ENCODE data around the gene KDM2A.

The KDM2A gene

DNA sequence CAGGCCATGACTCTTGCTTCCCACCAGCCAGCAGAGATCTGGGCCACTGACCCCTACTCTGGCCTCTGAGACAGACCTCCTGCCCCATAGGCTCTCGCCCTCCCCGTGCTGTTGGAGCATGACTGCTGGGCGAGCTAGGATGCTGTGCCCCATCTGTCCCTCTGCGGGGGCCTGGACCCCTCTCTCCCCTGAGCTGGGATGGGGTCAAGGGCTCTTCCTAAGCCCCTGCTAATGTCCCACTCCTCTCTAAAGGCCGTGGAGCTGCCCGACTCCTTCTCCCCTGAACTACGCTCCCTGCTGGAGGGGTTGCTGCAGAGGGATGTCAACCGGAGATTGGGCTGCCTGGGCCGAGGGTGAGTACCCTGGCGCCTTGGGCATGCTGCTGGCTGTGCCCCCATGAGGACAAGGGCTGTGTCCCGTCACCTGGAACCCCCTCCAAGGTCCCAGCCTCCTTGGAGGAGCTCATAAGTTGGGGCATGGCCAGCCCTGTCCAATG lies 163.9 kb downstream of the KDM2A start:
- DNase-seq, result no peak
- H3K4me1 Mint-ChIP-seq, result peaks cover 11% of the 10 kb centered on the region
- TF ChIP-seq, protein P1, sequence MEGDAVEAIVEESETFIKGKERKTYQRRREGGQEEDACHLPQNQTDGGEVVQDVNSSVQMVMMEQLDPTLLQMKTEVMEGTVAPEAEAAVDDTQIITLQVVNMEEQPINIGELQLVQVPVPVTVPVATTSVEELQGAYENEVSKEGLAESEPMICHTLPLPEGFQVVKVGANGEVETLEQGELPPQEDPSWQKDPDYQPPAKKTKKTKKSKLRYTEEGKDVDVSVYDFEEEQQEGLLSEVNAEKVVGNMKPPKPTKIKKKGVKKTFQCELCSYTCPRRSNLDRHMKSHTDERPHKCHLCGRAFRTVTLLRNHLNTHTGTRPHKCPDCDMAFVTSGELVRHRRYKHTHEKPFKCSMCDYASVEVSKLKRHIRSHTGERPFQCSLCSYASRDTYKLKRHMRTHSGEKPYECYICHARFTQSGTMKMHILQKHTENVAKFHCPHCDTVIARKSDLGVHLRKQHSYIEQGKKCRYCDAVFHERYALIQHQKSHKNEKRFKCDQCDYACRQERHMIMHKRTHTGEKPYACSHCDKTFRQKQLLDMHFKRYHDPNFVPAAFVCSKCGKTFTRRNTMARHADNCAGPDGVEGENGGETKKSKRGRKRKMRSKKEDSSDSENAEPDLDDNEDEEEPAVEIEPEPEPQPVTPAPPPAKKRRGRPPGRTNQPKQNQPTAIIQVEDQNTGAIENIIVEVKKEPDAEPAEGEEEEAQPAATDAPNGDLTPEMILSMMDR (IDR thresholded peaks at IDR 0.05), result no peak
- peaks cover 7% of the 10 kb centered on the region for H3K36me3 Mint-ChIP-seq (ENCODE audit: low read depth)
- no peaks in the 10 kb centered on the region for H3K27me3 Mint-ChIP-seq (ENCODE audit: low read depth, poor library complexity)
- no peak overlapping the region for H3K27ac Mint-ChIP-seq
- no peak overlapping the region for H3K4me3 Mint-ChIP-seq
- no peaks in the 10 kb centered on the region for H3K9me3 Mint-ChIP-seq

DNA sequence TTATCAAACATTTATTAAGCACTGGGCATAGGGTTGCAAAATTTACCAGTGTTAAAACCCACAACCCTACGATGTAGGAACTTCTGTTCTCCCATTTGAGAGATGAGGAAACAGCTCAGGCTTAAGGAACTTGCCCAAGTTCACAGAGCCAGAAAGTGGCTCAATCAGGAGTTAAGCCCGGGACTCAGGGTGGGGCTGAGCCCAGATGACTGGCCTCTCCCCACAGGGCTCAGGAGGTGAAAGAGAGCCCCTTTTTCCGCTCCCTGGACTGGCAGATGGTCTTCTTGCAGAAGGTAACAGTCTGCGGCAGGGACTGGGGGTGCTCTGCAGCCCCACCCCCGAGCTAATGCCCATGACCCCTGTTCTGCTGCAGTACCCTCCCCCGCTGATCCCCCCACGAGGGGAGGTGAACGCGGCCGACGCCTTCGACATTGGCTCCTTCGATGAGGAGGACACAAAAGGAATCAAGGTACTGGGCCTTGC lies 164.5 kb downstream of the KDM2A start:
- Mint-ChIP-seq H3K36me3 (ENCODE audit: low read depth) (peaks cover 7% of the 10 kb centered on the region), H3K9me3 (no peaks in the 10 kb centered on the region), H3K4me3 (no peak overlapping the region), H3K27me3 (ENCODE audit: low read depth, poor library complexity) (no peaks in the 10 kb centered on the region), H3K27ac (no peak overlapping the region), H3K4me1 (peaks cover 14% of the 10 kb centered on the region)
- TF ChIP-seq, protein P1 (IDR thresholded peaks at IDR 0.05), result no peak
- DNase-seq, result no peak

DNA sequence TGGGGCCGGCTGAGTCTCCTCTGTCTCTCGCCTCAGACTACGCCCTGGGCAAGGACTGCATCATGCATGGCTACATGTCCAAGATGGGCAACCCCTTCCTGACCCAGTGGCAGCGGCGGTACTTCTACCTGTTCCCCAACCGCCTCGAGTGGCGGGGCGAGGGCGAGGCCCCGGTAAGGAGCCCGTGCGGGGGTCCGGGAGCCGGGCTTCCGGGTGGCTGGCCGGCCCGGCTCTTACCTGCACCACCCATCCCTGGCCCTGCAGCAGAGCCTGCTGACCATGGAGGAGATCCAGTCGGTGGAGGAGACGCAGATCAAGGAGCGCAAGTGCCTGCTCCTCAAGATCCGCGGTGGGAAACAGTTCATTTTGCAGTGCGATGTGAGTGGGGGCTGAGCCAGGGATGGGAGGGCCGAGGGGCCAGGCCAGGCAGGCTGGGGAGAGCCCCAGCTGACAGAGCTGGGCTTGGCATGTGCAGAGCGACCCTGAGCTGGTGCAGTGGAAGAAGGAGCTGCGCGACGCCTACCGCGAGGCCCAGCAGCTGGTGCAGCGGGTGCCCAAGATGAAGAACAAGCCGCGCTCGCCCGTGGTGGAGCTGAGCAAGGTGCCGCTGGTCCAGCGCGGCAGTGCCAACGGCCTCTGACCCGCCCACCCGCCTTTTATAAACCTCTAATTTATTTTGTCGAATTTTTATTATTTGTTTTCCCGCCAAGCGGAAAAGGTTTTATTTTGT lies 165.9 kb downstream of the KDM2A start:
- TF ChIP-seq, protein P1 (IDR thresholded peaks at IDR 0.05), result no peak
- Mint-ChIP-seq H3K27me3 (ENCODE audit: low read depth, poor library complexity) (no peaks in the 10 kb centered on the region), H3K36me3 (ENCODE audit: low read depth) (peaks cover 6% of the 10 kb centered on the region), H3K27ac (no peak overlapping the region), H3K9me3 (no peaks in the 10 kb centered on the region), H3K4me1 (peaks cover 17% of the 10 kb centered on the region), H3K4me3 (no peak overlapping the region)
- no peak for DNase-seq

DNA sequence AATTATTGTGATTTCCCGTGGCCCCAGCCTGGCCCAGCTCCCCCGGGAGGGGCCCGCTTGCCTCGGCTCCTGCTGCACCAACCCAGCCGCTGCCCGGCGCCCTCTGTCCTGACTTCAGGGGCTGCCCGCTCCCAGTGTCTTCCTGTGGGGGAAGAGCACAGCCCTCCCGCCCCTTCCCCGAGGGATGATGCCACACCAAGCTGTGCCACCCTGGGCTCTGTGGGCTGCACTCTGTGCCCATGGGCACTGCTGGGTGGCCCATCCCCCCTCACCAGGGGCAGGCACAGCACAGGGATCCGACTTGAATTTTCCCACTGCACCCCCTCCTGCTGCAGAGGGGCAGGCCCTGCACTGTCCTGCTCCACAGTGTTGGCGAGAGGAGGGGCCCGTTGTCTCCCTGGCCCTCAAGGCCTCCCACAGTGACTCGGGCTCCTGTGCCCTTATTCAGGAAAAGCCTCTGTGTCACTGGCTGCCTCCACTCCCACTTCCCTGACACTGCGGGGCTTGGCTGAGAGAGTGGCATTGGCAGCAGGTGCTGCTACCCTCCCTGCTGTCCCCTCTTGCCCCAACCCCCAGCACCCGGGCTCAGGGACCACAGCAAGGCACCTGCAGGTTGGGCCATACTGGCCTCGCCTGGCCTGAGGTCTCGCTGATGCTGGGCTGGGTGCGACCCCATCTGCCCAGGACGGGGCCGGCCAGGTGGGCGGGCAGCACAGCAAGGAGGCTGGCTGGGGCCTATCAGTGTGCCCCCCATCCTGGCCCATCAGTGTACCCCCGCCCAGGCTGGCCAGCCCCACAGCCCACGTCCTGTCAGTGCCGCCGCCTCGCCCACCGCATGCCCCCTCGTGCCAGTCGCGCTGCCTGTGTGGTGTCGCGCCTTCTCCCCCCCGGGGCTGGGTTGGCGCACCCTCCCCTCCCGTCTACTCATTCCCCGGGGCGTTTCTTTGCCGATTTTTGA lies 166.8 kb downstream of the KDM2A start:
- Mint-ChIP-seq H3K9me3 (no peaks in the 10 kb centered on the region), H3K36me3 (ENCODE audit: low read depth) (peaks cover 5% of the 10 kb centered on the region), H3K4me1 (peaks cover 26% of the 10 kb centered on the region), H3K4me3 (no peak overlapping the region), H3K27ac (no peak overlapping the region), H3K27me3 (ENCODE audit: low read depth, poor library complexity) (no peaks in the 10 kb centered on the region)
- TF ChIP-seq, protein P1 (IDR thresholded peaks at IDR 0.05), result no peak
- DNase-seq, result no peak

DNA sequence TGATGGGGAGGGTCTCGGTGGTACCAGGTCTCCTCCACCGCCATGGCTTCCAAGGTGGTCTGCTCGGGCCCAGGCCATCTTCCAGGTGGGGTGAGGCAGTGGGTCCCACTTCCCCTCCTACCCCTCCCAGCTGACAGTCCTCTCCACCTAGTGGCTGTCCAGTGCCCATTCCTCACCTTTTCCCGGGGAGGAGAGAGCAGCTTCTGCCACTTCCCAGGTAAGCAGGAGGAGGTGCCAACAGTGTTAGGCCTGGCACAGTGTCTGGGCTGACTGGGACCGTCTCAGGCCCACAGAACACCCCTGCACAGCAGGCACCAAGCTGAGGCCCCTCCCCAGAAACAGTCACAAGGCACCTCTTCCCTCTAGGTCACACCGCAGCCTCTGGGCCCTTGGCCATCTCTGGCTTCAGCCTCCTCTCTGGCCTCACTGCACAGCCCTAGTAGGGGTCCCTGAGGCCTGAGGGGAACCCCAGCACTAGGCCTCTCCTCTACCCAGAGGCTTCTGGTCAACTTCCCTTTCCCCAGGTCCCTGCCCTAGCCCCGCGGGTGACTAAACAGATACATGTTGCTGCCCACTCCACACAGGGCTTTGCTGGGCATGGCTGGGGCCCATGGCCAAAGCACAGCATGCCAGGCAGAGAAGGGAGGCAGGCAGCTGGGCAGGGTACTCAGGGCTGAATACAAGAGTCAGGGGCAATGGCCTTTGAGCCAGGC lies 167.7 kb downstream of the KDM2A start:
- Mint-ChIP-seq H3K27me3 (ENCODE audit: low read depth, poor library complexity) (no peaks in the 10 kb centered on the region), H3K27ac (peak overlapping the region; percentile 95), H3K4me3 (peak overlapping the region; percentile 84), H3K36me3 (ENCODE audit: low read depth) (peaks cover 5% of the 10 kb centered on the region), H3K4me1 (peaks cover 28% of the 10 kb centered on the region), H3K9me3 (no peaks in the 10 kb centered on the region)
- TF ChIP-seq, protein P1 (IDR thresholded peaks at IDR 0.05), result no peak
- no peak for DNase-seq
